ENCODE results near the gene BPIFA2.

DNA sequence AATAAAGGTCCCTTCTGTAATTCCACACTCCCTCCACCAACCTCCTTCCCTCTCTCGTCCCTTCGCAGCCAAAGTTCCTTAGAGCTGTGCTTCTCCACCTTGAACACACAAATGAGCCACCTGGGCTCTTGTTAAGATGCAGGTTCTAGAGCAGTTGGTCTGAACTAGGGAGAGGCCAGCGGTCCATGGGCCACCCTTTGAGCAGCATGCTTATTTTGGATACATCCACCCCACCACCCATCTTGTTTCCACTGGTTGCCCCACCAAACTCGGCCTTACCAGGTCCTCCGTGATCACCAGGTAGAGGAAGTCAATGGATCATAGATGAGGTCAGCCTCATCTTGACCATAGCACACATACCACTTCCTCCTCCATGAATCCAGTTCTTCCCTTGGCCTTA is 7.3 kb upstream of the BPIFA2 start:
- TF ChIP-seq, protein P1, sequence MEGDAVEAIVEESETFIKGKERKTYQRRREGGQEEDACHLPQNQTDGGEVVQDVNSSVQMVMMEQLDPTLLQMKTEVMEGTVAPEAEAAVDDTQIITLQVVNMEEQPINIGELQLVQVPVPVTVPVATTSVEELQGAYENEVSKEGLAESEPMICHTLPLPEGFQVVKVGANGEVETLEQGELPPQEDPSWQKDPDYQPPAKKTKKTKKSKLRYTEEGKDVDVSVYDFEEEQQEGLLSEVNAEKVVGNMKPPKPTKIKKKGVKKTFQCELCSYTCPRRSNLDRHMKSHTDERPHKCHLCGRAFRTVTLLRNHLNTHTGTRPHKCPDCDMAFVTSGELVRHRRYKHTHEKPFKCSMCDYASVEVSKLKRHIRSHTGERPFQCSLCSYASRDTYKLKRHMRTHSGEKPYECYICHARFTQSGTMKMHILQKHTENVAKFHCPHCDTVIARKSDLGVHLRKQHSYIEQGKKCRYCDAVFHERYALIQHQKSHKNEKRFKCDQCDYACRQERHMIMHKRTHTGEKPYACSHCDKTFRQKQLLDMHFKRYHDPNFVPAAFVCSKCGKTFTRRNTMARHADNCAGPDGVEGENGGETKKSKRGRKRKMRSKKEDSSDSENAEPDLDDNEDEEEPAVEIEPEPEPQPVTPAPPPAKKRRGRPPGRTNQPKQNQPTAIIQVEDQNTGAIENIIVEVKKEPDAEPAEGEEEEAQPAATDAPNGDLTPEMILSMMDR (conservative IDR thresholded peaks at IDR 0.05; ENCODE audit: low read depth, low read length) = no peak
- no peak for TF ChIP-seq EZH2phosphoT487 (IDR thresholded peaks at IDR 0.05; ENCODE audit: borderline replicate concordance, low read length)
- TF ChIP-seq EZH2 (IDR thresholded peaks at IDR 0.05; ENCODE audit: low read length, unreplicated experiment) = no peak

All from PC-3 (cell line).